ENCODE results near the gene ARL8B. TPM values are rescaled to one million over a fixed set of nuclear protein-coding genes. Genes with fewer than 3 reads are reported as not detected.
"Not testable (repeated sequence)": the region's sequence is repeated elsewhere in the genome, so short reads cannot be mapped to it uniquely, and the experiment has no call there.

The ARL8B gene
- total RNA-seq, 2 experiments from 2014 or later: 55.4 to 58.5 TPM

DNA sequence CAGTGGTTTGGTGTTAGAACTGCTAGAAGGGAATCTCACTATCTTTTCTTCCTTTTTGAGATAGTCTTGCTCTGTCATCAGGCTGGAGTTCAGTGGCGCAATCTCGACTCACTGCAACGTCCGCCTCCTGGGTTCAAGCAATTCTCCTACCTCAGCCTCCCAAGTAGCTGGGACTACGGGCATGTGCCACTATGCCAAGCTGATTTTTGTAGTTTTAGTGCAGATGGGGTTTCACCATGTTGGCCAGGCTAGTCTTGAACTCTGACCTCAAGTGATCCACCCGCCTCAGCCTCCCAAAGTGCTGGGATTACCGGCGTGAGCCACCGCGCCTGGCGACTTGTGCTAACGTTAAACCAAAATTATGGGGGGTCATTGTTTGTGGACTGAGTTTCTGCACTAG lies 61.6 kb downstream of the ARL8B start:
- CTCF ChIA-PET, H3K27me3 Mint-ChIP-seq, H3K9me3 Mint-ChIP-seq, DNase-seq, H3K4me3 Mint-ChIP-seq, POLR2A ChIA-PET, H3K27ac Mint-ChIP-seq: not testable (repeated sequence)
- Mint-ChIP-seq H3K4me1 (ENCODE audit: low read depth) (peaks cover 20% of the 10 kb centered on the region), H3K36me3 (peaks cover 22% of the 10 kb centered on the region)
- intact Hi-C loops (cut with micrococcal nuclease): loop anchor here (10.0 kb wide), 1 partner anchor 459 kb away; no protein-coding TSS in a partner anchor

DNA sequence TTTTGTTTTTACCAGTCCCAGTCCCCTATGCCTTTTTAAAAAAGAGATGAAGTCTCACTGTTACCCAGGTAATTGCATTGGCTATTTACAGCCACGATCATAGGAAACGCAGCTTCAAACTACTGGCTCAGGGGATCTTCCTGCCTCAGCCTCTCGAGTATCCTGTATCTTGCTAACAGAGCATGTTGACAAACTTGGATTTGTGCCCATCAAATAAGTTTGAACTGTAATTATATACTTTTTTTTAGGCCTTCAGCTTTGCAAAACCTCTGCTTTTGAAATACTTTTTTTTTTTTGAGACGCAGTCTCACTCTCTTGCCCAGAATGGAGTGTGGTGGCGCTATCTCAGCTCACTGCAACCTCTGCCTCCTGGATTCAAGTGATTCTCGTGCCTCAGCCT lies 62.4 kb downstream of the ARL8B start:
- ChIA-PET CTCF (no interaction called here), POLR2A (no interaction called here)
- Mint-ChIP-seq H3K27me3 (no peaks in the 10 kb centered on the region), H3K4me3 (no peak overlapping the region), H3K36me3 (peaks cover 24% of the 10 kb centered on the region), H3K4me1 (ENCODE audit: low read depth) (peaks cover 20% of the 10 kb centered on the region), H3K9me3 (no peaks in the 10 kb centered on the region), H3K27ac (no peak overlapping the region)
- intact Hi-C loops (cut with micrococcal nuclease): loop anchor here (10.0 kb wide), 1 partner anchor 460 kb away; no protein-coding TSS in a partner anchor
- DNase-seq: no peak

DNA sequence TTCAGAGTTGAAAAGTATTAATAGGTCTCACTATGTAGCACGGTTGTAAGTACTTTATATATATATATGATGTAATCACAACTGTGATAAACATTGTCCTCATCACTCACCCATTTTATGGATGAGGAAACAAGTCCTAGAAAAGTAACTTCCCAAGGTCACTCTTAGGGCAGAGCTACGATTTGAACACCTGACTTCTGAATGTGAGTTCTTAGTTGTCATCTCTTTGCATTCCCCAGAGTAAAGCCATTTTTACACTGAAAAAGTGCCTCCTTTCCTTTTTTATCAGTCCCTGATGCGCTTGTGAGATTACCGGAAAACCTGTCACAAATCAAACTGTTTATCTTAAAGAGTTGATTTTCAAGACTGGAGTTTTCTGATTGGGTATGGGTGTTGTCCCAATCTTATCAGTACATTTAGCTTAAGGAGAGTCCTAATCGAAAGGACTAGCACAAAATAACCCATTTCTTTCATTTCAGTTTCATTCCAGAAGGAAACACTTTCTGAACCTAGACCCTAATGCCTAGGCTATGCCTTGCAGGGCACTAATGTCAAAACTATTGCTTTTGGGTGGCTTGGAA lies 63.1 kb downstream of the ARL8B start:
- Mint-ChIP-seq H3K27ac (no peak overlapping the region), H3K36me3 (peaks cover 31% of the 10 kb centered on the region), H3K27me3 (no peaks in the 10 kb centered on the region), H3K9me3 (no peaks in the 10 kb centered on the region), H3K4me3 (no peak overlapping the region), H3K4me1 (ENCODE audit: low read depth) (peaks cover 23% of the 10 kb centered on the region)
- intact Hi-C loops (cut with micrococcal nuclease): loop anchor here (10.0 kb wide), 1 partner anchor 460 kb away; no protein-coding TSS in a partner anchor
- no peak for DNase-seq
- ChIA-PET POLR2A (interaction anchor here (1.4 to 5.1 kb wide), 2 partner anchors 13 to 62 kb away, joined by 4 to 109 read pairs; no protein-coding TSS in a partner anchor), CTCF (interaction anchor here (1.0 to 2.0 kb wide), 4 partner anchors 9 to 474 kb away, joined by 3 to 7 read pairs (median 5); no protein-coding TSS in a partner anchor)

DNA sequence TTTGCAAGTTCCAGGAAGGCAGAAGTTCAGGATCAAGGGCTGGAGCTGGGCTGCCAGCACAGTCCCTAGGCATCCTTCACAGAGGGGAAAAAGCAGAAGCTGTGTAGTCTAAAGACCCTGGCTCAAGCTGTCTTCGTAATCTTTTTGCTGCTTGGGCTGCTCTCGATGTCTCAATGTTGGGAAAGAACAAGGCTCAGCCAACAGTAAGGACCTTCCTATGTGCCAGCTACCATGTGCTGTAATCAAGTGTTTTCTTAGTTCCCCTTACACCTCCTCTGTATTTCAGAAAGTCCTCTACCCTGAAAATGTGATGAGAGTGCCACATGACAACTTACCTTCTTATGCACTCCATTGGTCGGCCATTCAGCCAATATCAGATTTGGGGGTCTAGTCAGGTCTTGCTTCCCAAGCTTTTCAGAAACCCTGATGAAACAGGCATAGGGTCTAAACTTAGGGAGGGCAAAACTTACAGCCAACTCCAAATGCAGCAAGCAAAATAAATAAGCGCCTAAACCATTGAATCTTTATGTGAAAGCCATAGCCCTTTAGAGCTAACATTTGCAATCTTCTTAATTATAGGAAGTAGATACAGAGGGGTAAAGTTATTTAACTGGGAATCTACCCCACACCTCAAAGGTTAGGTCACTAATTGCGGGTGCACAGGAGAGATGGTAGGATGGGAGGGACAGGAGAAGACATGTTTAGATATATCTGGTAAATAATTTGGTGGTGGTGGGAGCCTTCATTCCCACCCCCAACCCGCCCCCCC lies 64.2 kb downstream of the ARL8B start:
- intact Hi-C loops (cut with micrococcal nuclease): loop anchor here (2.0 to 10.0 kb wide), 3 partner anchors 63 to 461 kb away; partner anchors contain the start of genes ARL8B and BHLHE40
- no peak for DNase-seq
- CTCF ChIA-PET: interaction anchor here (1.5 to 2.0 kb wide), 5 partner anchors 8 to 65 kb away, joined by 3 to 9 read pairs (median 7); no protein-coding TSS in a partner anchor
- Mint-ChIP-seq H3K4me3 (peak overlapping the region; percentile 94), H3K4me1 (ENCODE audit: low read depth) (peaks cover 22% of the 10 kb centered on the region), H3K9me3 (no peaks in the 10 kb centered on the region), H3K36me3 (peaks cover 29% of the 10 kb centered on the region), H3K27ac (peak overlapping the region; percentile 39), H3K27me3 (no peaks in the 10 kb centered on the region)
- POLR2A ChIA-PET: interaction anchor here (0.9 to 5.1 kb wide), 6 partner anchors 12 to 63 kb away, joined by 3 to 109 read pairs (median 12); partner anchors contain the start of gene ARL8B

DNA sequence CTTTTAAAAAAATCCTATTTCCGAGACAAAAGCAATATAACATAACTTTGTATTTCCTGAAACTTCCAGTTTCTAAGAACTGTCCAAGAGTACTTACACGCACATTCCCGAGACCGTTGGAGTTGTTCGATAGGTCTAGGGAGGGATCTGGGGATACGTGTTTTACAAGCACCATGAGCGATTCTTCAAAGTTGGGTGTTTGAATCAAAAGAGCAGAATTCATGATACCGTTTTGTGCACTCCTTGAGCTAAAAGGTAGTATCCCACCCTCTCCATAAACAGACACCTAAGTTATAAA lies 64.7 kb downstream of the ARL8B start:
- CTCF ChIA-PET: interaction anchor here (1.5 to 2.0 kb wide), 4 partner anchors 18 to 65 kb away, joined by 3 to 9 read pairs (median 7); no protein-coding TSS in a partner anchor
- no peaks in the 10 kb centered on the region for H3K9me3 Mint-ChIP-seq
- H3K27ac Mint-ChIP-seq: peak overlapping the region; percentile 88
- H3K4me3 Mint-ChIP-seq: peak overlapping the region; percentile 94
- POLR2A ChIA-PET: interaction anchor here (0.9 to 5.1 kb wide), 7 partner anchors 12 to 447 kb away, joined by 3 to 109 read pairs (median 3); partner anchors contain the start of gene ARL8B
- H3K4me1 Mint-ChIP-seq (ENCODE audit: low read depth): peaks cover 23% of the 10 kb centered on the region
- no peaks in the 10 kb centered on the region for H3K27me3 Mint-ChIP-seq
- intact Hi-C loops (cut with micrococcal nuclease): loop anchor here (1.0 to 10.0 kb wide), 7 partner anchors 26 to 694 kb away; partner anchors contain the start of genes ARL8B, BHLHE40 and ITPR1
- no peak for DNase-seq
- H3K36me3 Mint-ChIP-seq: peaks cover 32% of the 10 kb centered on the region

DNA sequence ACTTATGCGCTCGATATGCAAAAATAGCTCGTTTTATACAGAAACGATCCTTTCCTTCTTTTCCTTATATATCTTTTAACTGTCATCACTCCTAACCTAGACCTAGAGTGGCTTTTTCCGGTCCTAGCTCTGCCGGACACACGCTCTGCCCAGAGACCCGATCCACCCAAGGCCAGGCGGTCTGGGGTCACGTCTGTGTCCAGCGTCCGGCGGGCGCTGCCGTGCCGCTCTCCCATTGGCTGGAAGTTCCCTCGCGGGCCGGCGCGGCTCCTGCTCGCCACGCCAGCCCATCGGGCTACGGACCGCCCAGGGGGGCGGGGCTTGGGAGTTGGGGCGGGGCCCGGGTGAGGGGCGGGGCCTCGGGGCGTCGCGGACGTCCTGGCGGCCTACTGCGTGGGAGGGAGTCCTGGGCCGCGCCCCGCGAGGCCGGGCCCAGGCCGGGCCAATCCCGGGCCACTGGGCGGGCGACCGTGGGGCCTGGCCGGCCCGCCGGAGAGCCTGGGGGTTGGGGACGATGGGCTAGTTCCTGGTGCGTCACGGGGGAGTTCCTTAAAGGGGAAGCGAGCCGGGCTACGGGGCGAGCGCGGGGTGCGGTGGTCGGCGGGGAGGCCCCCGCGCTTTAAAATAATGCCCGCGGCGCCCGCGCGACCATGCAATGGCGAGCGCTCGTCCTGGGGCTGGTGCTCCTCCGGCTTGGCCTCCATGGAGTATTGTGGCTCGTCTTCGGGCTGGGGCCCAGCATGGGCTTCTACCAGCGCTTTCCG lies 65.2 kb downstream of the ARL8B start, which contains the start of gene EDEM1:
Gene EDEM1, plus strand, starts transcription at position 552 of the 764 bp plus-strand sequence. Its CDS starts 99 bp downstream, at position 651.
- CTCF ChIA-PET: interaction anchor here (1.5 to 2.8 kb wide), 4 partner anchors 18 to 66 kb away, joined by 3 to 10 read pairs (median 8); no protein-coding TSS in a partner anchor
- Mint-ChIP-seq H3K27ac (peak within 1 kb of the TSS; percentile 98), H3K9me3 (no peaks in the 10 kb centered on the region), H3K27me3 (no peaks in the 10 kb centered on the region), H3K4me3 (peak within 1 kb of the TSS; percentile 96), H3K4me1 (ENCODE audit: low read depth) (peaks cover 27% of the 10 kb centered on the region), H3K36me3 (peaks cover 35% of the 10 kb centered on the region)
- intact Hi-C loops (cut with micrococcal nuclease): loop anchor here (1.0 to 10.0 kb wide), 7 partner anchors 26 to 694 kb away; partner anchors contain the start of genes ARL8B, BHLHE40 and ITPR1
- DNase-seq: peak; percentile 98
- POLR2A ChIA-PET: interaction anchor here (1.1 to 5.1 kb wide), 10 partner anchors 11 to 448 kb away, joined by 3 to 109 read pairs (median 4); partner anchors contain the start of genes ARL8B and BHLHE40

DNA sequence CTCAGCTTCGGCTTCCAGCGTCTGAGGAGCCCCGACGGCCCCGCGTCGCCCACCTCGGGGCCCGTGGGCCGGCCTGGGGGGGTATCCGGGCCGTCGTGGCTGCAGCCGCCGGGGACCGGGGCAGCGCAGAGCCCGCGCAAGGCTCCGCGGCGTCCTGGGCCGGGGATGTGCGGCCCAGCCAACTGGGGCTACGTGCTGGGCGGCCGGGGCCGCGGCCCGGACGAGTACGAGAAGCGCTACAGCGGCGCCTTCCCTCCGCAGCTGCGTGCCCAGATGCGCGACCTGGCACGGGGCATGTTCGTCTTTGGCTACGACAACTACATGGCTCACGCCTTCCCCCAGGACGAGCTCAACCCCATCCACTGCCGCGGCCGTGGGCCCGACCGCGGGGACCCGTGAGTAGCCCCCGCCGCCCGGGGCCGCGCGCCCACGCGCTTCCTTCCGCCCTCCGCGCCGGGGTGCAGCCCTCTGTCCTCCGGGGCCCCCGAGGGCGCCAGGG lies 65.9 kb downstream of the ARL8B start:
- H3K27ac Mint-ChIP-seq: peak overlapping the region; percentile 98
- CTCF ChIA-PET: interaction anchor here (0.7 to 2.8 kb wide), 3 partner anchors 9 to 66 kb away, joined by 4 to 10 read pairs (median 9); no protein-coding TSS in a partner anchor
- POLR2A ChIA-PET: interaction anchor here (0.6 to 5.1 kb wide), 12 partner anchors 10 to 448 kb away, joined by 3 to 109 read pairs (median 4); partner anchors contain the start of genes ARL8B and BHLHE40
- peaks cover 33% of the 10 kb centered on the region for H3K4me1 Mint-ChIP-seq (ENCODE audit: low read depth)
- peaks cover 40% of the 10 kb centered on the region for H3K36me3 Mint-ChIP-seq
- DNase-seq: peak; percentile 63
- no peaks in the 10 kb centered on the region for H3K27me3 Mint-ChIP-seq
- intact Hi-C loops (cut with micrococcal nuclease): loop anchor here (1.0 to 10.0 kb wide), 8 partner anchors 9 to 695 kb away; partner anchors contain the start of genes ARL8B, BHLHE40 and ITPR1
- no peaks in the 10 kb centered on the region for H3K9me3 Mint-ChIP-seq
- H3K4me3 Mint-ChIP-seq: peak overlapping the region; percentile 96

DNA sequence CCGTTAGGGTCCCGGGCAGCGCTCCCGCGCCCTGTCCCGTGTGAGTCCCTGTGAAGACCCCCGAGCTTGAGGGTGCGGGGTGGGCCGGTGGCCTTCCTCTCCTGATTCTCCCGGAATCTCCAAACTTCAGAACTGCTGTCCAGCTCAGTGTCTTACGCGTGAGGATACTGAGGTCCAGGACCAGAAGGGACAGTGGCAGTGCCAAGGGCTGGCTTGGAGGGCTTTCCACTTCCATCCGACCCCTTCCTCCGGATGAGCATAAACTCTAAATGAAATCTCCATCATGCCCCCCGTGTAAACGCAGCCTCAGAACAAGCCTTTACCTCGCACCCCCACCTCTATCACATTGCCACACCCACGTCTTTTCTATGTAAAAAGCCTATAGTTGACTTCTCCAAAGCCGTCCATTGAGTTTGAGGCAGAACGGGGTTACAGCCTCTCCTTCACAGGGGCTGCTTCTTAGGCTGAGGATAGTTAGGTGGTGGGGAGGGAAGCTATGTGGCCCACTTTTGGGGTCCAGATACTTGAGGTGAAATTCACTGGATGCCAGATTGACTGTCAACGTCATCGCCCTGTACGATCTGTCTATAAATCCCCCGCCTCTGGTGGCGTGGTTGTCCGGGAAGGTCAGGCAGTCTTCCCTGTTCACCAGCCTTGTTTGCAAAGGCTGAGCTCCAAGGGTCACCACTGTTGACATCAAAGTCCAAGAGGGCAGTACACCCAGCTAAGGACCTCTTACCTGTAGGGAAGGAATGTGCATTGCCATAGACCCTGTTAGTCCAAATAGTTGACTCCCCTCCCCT lies 66.5 kb downstream of the ARL8B start:
- no peaks in the 10 kb centered on the region for H3K27me3 Mint-ChIP-seq
- intact Hi-C loops (cut with micrococcal nuclease): loop anchor here (1.0 to 10.0 kb wide), 2 partner anchors 9 to 464 kb away; no protein-coding TSS in a partner anchor
- peak; percentile 68 for DNase-seq
- H3K27ac Mint-ChIP-seq: peak overlapping the region; percentile 98
- H3K4me3 Mint-ChIP-seq: peak overlapping the region; percentile 96
- H3K4me1 Mint-ChIP-seq (ENCODE audit: low read depth): peaks cover 37% of the 10 kb centered on the region
- ChIA-PET CTCF (interaction anchor here (0.7 to 2.8 kb wide), 3 partner anchors 8 to 65 kb away, joined by 3 to 10 read pairs (median 4); no protein-coding TSS in a partner anchor), POLR2A (interaction anchor here (0.6 to 5.1 kb wide), 16 partner anchors 10 to 695 kb away, joined by 3 to 109 read pairs (median 4); partner anchors contain the start of genes ARL8B, BHLHE40 and ITPR1)
- H3K36me3 Mint-ChIP-seq: peaks cover 43% of the 10 kb centered on the region
- no peaks in the 10 kb centered on the region for H3K9me3 Mint-ChIP-seq

DNA sequence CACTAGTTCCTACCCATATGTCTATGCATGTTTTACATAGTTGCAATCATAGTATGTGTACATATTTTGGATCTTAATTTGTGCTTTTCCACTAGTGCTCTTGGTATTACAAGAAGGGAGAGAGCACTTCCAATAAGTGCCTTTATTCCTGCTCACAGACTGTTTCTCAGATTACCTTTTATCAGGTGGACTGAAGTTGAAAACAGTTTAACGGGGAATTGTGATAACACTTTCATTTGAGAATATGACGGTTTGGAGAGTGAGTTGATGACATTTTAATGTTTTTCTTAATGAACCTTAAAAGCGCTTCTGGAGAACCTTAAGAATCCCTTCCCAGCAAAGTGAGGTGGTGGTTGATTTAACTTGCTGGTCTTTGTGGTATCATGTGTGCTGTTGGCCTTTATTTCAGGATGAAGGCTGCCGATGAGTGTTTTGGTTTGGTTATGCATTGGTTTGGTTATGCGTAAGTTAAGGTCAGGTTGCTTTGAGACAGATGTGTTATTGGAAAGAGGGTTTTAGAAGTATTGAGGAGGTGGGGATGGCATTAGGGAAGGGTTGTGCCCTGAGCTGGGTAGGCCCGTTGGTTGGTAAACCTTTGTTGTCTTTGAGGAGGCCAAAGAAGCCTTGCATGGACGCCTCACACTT lies 68.2 kb downstream of the ARL8B start:
- CTCF ChIA-PET: interaction anchor here (1.3 to 2.8 kb wide), 2 partner anchors 30 to 67 kb away, joined by 3 to 10 read pairs; no protein-coding TSS in a partner anchor
- POLR2A ChIA-PET: interaction anchor here (0.8 to 5.1 kb wide), 6 partner anchors 8 to 204 kb away, joined by 3 to 109 read pairs (median 12); partner anchors contain the start of gene ARL8B
- peak overlapping the region; percentile 96 for H3K4me3 Mint-ChIP-seq
- peak overlapping the region; percentile 98 for H3K27ac Mint-ChIP-seq
- peak; percentile 63 for DNase-seq
- intact Hi-C loops (cut with micrococcal nuclease): loop anchor here (1.0 to 2.0 kb wide), 2 partner anchors 15 to 67 kb away; no protein-coding TSS in a partner anchor
- H3K4me1 Mint-ChIP-seq (ENCODE audit: low read depth): peaks cover 53% of the 10 kb centered on the region
- H3K9me3 Mint-ChIP-seq: no peaks in the 10 kb centered on the region
- H3K27me3 Mint-ChIP-seq: no peaks in the 10 kb centered on the region
- H3K36me3 Mint-ChIP-seq: peaks cover 56% of the 10 kb centered on the region
